Spleen (tissue), 7 donors: ENCODE results near the gene SLC7A9.

Experiments
- CTCF ChIP-seq, 11 experiments: fragments of 200-600 bp in 7 of 11; fragments of 450-650 bp in 4 of 11; sonication (generic) in 4 of 11; IDR thresholded peaks in 8 of 11; conservative IDR thresholded peaks in 3 of 11; 1 replicate in 7 of 11; 2 replicates in 4 of 11; pipeline versions ENCODE4 v1.4.0 to v1.8.0; 2016 to 2021; ENCODE audit warnings: antibody characterized with exemption in 11 of 11, inconsistent platforms in 4 of 11, mild to moderate bottlenecking in 1 of 11
- POLR2A ChIP-seq, 3 donors: fragments of 450-650 bp; IDR thresholded peaks; one replicate each; pipeline ENCODE4 v1.5.1; 2017; ENCODE audit warnings: antibody characterized with exemption in 3 of 3, mild to moderate bottlenecking in 1 of 3
- donor health status: DM: no; HTN: no; CAD: no; lungs with moderate emphysema.
- donor health status: DM: no; HTN: no; CAD: no.
- donor health status: DM: no; HTN: no; CAD: no.

- TF ChIP-seq CTCF (IDR thresholded peaks at IDR 0.05 in 8 of 11, conservative IDR thresholded peaks at IDR 0.05 in 3 of 11) (no peak), POLR2A (IDR thresholded peaks at IDR 0.05) (no peak)
These were observed 25.8 kb downstream of the SLC7A9 start for GRCh38 chr19:32843716-32844245.
